Measurements from ENCODE around the gene SFMBT1.
"Not testable (repeated sequence)": the region's sequence is repeated elsewhere in the genome, so short reads cannot be mapped to it uniquely, and the experiment has no call there.

Gene SFMBT1

DNA sequence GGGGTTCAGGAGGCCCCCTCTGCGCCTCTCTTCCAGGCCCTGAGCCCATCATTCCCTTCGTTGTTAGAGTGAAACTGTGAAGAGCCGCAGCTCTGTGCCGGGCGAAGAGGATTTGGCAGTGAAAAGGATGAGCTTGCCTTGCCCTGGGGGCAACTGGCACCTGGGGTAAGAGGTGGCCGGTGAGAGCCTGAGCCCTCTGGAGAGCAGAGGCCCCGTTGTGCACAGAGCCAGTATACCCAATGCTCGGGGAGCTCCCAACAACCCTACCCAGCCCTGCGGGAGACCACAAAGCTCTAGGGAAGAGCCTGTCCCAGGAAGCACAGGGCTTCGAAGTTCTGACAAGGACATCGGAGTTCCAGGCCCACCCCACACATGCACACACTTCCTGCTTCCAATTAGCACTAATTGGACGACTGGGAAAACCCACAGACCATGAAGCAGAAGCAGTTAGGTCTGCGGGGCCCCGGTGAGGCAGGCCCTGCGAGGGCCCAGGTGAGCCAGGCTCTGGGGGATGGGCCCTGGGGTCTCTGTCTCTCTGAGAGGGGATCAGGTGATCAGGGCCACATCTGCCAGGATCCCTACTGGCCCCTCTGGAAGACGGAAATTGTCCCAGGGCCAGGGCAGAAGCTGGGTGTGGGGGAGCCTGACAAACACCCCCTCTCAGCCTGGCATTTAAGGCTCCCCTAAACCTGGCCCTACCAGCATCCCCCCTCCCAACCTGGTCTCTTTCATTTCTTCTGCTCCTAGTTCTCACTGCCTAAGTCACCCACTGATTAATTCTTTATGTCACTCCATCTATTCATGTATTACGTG is 27.9 kb upstream of the SFMBT1 start:
- DNase-seq: no peak

GRCh38 chr3:53072653-53073552 is 27.0 kb upstream of the SFMBT1 start:
- DNase-seq: peak; percentile 52

- no peak for DNase-seq
These were observed 26.1 kb upstream of the SFMBT1 start for GRCh38 chr3:53071882-53072431.

- no peak for DNase-seq
These were observed 23.7 kb upstream of the SFMBT1 start for GRCh38 chr3:53069422-53070068.

GRCh38 chr3:53068176-53068575 is 22.3 kb upstream of the SFMBT1 start:
- DNase-seq: no peak

- DNase-seq: no peak
These were observed 21.7 kb upstream of the SFMBT1 start for GRCh38 chr3:53067567-53067966.

DNA sequence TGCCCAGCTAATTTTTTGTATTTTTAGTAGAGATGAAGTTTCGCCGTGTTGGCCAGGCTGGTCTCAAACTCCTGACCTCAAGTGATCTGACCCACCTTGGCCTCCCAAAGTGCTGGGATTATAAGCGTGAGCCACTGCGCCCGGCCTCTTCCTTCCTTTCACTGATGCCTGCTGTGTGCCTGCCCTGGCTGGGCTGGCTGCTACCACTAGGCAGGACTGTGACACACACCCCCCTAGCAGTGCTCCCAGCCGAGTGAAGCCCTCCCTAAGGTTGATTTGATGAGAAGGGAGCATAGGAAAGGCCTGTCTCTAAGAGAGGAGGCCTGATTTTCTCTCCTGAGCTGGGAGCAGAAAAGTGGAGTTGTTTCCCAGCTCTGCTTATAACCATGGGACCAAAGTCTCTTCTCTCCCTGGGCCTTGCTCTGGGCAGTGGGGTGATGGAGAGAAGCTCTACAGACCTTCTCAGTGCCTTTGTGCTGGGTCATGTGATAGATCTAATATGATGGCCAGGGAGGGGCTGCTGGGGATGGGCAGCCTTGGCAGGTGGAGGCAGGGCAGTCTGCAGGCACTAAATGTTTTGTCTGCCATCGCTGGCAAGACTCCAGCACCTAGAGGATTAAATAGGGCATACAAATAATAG is 20.1 kb upstream of the SFMBT1 start:
- DNase-seq: no peak

DNA sequence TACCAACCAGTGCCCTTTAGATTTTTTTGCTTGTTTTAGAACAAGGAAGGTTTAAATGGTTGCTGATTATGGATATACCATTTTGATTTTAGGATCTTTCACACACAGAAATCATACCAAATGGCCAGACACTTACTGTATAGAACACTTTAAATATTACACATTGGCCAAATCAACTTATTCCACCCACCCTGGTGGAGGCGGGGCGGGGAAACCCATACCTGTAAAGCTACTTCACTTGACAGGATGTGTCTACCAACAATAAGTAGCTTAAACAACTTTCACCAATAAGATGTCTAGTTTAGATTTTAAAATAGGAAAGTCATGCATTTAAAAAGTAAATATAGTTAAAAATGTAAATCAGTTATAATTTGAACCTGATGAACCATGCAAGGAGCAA is 17.0 kb upstream of the SFMBT1 start:
- no peak for DNase-seq

DNA sequence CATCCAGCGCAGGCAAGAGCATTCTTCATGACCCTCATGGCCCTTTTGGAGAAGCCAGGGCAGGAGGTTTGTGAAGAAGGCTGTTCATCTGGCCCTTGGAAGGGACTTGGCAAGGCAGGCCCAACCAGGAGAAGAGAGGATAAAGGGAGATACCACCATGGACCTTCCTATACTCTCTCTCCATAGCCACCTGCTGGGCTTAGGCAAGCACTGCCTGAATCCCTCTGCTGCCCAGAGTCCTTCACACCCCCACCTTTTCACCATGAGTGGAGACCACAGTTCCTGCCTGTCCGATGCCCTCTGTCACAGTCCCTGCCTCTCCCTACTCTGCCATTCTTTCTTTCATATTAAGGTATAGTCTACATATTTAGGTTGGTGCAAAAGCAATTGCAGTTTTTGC is 10.6 kb upstream of the SFMBT1 start:
- no peak for DNase-seq

DNA sequence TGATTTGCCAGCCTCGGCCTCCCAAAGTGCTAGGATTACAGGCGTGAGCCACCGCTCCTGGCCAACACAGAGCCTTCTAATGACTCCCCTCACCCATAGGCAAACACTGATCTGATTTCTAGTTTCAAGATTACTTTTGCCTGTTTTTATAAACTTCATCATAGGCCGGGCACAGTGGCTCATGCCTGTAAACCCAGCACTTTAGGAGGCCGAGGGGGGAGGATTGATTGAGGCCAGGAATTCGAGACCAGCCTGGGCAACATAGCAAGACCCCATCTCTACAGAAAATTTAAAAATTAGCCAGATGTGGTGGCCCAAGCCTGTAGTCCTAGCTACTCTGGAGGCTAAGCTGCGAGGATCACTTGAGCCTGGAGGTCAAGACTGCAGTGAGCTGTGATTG is 8.4 kb upstream of the SFMBT1 start:
- not testable (repeated sequence) for DNase-seq

GRCh38 chr3:53051929-53052328 is 6.1 kb upstream of the SFMBT1 start:
- DNase-seq: no peak

- DNase-seq: no peak
These were observed 4.1 kb upstream of the SFMBT1 start for GRCh38 chr3:53049987-53050386.

- DNase-seq: no peak
These were observed 598 bp upstream of the SFMBT1 start for GRCh38 chr3:53046171-53047170.

- peak; percentile 35 for DNase-seq
These were observed 959 bp downstream of the SFMBT1 start for GRCh38 chr3:53044711-53045517.

GRCh38 chr3:53044371-53044710 is 1.5 kb downstream of the SFMBT1 start:
- no peak for DNase-seq

DNA sequence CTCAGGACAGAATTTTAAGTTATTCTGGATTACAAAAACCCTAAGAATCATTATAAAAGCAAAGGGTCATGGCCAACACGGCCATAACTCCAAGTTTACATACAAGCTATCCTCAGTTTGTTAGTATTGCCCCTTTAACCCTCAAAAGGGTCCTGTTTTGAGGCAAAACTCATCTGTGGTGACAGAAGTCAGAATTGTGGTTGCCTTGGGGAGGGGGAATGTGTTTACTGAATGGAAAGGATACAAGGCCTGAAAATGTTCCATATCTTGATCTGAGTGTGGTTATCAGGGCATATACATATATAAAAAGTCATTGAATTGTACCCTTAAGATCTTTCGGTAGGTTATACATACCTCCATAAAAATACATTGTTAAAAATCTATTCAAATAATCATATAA is 2.1 kb downstream of the SFMBT1 start:
- DNase-seq: no peak

DNA sequence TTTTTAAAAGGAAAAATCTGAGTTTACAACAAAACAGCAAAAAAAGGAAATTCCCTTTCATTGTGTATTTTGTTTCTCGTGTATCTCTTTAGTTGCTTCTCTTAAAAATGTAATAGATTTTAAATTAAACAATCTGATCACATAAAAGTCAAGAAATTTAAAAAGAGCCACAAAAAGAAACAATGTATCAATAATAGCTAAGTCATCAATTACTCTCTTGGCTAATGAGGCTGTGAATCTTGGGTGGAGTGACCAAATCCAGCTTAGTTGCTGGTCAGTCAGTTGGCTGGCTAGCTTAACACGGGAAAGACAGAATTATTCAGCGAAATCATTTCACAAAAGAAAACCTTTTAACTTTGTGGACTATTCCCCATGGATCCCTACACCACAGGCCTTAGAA is 3.2 kb downstream of the SFMBT1 start:
- DNase-seq: no peak

DNA sequence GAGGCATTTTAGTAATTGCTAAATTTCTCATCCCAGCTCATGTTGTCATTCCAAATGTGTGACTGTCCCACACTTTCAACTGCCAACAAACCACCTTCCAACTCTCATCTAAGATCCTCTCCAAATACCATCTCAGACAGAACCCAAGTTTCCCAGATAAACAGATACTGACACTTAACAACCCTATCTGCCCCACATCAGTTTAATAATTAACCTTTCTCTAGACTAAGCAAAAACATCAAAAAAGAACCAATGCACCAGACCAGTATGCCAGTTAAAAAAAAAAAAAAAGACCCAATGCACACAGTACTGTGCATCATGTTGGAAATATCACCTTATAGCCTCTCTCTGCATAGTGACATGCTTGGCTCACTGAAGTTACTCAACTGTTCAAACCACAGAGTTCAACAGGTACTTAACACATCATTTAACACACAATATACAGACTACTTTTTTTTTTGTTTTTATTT is 5.5 kb downstream of the SFMBT1 start:
- no peak for DNase-seq

DNA sequence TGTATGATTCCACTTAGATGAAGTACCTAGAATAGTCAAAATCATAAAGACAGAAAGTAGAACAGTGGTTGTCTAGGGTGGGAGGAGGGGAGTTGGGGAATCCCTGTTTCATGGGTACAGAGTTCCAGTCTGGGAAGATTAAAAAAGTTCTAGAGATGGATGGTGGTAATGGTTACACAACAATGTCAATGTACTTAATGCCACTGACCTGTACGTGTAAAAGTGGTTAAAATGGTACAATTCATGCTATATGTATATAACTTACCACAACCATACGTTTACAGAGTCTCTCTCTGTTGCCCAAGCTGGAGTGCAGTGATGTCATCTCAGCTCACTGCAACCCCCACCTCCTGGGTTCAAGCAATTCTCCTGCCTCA is 6.5 kb downstream of the SFMBT1 start:
- DNase-seq: no peak

- no peak for DNase-seq
These were observed 7.0 kb downstream of the SFMBT1 start for GRCh38 chr3:53038679-53039375.
